Stimulated activated CD8-positive, alpha-beta memory T cell treated with anti-CD3 and anti-CD28 coated beads, Interleukin-12 subunit alpha, Interleukin-12 subunit beta, amount 100 ng/mL, for 4 hours (primary cell): ENCODE data around the gene TCIRG1.

Experiments
- DNase-seq: peaks from one replicate; pipeline ENCODE4 v3.0.0-alpha.2; 2020; ENCODE audit warnings: low read depth

TCIRG1 gene

DNA sequence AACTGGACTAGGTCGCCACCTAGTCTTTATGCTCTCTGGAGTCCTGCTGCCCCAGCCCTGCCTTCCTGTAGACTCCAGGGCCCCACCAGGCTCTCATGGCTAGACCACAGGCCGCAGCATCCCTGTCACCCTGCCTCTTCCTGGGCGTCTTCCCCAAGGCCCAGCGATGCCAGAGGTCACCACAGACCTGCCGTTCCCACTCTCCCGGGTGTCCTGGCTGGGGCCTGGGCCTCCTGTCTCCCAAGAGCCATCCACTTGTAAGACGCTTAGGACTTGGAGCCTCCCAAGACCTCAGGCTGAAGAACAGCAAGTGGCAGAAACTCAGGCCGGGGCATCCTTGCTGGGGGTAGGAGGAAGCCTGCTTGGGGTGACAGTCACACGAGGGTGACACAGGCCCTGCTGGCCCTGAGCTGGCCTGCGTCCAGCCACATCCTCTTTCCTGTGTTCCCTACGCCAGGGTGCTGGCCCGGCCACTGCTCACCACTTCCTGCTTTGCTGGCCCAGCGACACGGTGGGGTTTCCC is 2.0 kb upstream of the TCIRG1 start:
- no peak for DNase-seq

DNA sequence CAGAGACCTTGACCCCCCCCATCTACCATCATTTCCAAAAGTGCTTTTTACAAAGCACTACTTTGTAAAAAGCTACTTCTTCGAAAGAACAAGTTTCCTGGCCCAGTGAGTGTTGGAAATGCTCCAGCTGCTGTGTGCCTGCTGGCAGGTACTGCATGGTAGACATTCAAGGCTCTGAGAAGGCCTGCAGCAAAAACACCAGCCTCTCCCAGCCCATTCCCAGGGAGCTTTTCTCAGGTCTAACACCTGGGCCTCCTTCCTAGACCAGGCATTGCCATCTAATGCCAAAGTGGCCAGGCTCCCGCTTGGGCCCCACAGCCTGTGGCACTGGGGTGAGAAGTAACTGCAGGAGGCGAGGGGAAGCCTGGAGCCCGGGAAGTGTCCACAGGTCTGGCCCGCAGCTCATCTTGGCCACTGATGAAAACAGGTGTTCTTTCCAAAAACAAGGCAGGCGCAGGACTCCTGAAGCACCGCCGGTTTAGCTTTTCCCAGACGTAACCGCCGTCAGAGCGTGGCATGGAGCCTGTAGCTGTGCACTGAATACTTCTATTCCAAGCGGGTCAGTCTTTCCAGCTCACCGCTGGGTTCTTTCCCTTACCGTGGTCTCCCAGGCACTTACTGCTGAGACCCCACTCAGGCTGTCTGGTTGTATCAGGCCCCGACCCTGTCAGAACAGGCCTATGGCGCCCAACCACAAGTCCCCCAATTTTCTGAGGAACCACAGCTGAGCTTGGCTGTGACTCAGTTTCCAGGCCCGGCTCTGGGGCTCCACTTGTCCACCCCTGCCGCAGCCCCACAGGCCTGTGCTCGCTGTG is 1.2 kb upstream of the TCIRG1 start:
- DNase-seq = no peak

DNA sequence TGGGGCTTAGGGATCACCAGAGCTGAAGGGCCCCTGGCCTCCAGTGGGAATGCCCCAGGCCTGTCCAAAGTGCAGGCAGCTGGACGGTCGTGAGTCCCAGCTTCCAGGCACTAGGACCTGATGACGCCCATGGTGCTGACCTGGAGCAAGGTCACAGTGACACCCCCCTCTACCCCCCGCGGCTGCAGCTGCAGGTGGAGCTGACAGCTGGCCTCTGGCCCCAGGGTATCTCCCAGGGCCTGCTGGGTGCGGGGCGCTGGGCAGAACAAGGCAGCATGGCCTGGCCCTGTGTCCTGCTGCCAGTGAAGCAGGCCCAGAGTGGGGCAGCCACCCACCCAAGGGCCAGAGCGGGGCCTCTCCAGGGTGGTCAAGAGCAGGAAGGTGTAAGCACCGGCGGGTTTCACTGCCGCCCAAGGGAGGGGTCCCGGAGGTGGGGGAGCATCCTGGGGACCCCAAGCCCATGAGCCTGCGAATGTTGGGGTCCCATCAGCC is 553 bp upstream of the TCIRG1 start:
- DNase-seq = no peak

DNA sequence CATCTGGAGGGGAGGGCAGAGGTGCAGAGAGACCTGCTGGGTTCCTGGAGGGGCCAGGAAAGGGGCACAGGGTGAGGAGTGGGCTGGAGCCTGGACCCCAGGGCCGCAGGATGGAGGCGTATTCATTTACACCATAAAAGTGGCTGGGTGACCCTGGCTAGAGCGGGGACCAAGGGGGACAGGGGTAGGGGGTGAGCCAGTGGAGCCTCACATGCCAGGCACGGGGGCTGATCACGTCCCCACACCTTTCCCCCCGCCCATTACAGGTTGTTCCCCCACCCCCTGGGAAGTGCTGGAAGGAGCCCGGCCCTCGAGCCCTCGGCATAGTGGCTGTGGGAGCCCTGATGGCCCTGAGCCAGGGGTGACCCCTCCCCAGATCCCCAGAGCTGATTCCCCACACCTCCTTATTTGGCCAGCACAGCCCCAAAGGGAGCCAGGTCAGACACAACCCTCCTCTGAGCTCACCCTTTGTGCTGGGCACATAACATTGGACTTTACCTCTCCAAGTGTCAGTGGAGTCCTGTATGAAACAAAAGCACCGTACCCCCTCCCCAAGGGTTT is 781 bp downstream of the TCIRG1 start:
- DNase-seq = no peak

DNA sequence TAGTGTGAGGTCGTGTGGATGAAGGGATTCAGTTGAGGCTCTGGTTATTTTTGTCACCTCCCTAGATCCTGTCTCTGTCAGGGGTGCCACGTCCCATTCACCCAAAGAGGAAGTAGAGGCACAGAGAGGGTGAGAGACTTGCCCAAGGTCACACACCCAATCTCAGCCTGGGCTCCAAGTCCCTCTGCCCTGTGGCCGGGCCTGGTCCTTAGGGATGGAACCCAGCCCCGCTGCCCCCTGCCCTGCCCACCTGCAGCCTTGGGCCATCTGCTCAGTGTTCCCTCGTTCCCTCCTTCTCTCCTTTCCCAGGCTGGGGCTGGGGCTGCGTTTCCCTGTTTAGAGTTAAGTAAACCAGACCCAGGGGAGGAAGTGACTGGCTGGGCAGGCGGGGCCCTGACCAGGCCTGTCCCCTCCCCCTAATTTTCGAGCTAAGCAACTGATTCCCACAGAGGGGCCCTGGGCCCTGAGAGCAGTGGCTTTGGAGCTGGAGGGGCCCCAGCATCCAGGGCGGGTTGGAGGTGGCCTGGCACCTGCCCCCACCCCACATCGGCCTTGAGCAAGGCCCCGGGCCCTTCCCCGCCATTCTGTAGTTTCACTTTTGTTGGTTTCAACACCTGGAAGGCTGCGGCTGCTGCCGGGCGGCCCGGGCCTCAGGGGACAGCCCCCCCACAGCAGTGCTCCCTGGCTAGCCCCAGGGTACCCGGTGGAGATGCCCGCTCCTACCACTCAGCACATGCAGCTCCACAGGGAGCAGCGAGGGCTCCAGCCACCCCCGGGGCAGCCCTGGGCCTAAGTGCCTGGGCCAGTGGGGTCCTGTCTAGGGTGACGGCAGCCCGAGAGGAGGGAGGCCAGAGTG is 1.5 kb downstream of the TCIRG1 start:
- DNase-seq = no peak

DNA sequence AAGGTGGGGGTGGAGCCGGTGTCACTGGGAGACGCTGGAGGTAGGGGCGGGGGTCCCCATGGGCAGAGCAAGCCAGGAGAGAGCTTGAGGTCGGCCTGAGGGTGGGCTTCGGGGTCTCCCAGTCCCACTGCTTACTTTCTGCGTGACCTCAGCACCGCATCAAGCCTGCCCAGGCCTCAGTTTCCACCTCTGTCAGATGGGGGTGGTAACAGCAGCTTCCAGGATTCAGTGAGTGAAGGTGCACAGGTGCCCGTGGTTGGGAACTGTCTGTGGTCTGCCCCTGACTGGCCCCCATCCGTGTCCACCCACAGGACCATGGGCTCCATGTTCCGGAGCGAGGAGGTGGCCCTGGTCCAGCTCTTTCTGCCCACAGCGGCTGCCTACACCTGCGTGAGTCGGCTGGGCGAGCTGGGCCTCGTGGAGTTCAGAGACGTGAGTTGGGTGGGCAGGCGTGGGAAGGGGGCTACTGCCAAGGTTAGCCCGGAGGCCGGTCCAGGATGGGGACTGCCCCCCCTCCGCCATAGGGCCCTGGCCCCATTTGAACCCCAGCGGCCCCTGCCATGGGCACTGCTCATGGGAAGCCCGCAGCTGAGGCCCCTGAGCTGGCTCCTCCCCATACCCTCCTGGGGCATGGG is 2.2 kb downstream of the TCIRG1 start:
- no peak for DNase-seq

DNA sequence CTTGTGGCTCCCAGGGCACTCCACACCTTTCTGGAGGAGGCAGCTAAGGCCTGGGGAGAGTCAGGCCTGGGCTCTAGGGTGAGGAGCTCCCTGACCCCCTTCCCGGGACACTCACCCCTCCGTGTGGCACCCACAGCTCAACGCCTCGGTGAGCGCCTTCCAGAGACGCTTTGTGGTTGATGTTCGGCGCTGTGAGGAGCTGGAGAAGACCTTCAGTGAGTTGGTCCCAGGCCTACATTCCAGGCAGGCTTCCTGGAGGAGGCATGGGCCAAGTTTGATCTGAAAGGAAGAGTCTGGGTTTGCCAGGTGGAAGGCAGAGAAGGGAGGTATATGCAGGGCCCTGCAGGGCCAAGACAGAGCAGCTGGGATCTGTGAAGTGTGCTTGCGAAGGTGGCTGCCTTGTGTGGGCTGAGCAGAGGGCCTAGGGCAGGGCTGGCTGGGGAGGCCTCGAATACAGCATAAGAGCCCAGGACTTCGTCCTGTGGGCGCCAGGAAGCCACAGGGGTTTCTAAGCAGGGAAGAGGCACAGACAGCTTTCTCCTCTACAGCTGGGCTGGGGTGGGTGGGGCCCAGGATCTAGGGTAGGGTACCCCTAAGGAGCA is 2.9 kb downstream of the TCIRG1 start:
- no peak for DNase-seq

DNA sequence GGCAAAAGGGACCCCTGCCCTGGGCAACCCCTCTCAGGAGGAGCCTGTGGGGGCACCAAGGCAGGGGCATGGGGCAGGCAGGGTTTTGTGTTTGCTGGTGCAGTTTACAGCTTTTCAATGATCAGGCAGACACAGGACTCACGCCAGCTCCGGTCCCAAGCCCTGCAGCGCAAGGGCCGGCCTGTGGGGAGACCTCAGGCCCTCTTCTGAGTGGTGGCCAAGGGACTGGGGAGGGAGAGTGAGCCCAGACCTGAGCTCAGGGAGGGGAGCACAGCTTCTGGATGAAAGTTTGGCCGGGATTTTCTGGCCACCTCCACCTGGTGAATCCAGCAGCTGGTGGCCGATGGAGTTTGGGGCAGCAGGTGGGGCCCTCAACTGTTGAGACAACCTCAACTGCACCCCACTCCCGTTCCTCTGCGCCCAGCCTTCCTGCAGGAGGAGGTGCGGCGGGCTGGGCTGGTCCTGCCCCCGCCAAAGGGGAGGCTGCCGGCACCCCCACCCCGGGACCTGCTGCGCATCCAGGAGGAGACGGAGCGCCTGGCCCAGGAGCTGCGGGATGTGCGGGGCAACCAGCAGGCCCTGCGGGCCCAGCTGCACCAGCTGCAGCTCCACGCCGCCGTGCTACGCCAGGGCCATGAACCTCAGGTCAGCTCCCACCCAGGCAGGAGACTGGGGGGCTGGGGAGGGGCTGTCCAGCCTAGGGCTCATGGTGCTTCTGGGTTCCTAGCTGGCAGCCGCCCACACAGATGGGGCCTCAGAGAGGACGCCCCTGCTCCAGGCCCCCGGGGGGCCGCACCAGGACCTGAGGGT is 3.6 kb downstream of the TCIRG1 start:
- no peak for DNase-seq

DNA sequence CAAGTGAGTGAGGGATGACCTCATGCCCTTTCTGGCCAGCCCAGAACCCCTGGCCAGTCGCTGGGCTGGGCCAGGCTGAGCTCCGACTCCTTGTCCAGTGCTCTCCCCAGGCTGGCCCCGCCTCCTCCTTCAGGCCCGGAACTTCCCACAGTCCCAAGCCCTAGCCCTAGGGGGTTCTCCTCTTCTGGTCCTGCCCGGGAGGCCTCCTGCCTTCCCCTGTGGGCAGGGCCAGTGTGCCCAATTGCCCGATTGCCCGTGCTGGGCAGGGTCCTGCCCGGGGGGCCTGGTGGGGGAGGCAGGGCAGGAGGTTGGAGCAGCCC is 4.2 kb downstream of the TCIRG1 start:
- DNase-seq = no peak

DNA sequence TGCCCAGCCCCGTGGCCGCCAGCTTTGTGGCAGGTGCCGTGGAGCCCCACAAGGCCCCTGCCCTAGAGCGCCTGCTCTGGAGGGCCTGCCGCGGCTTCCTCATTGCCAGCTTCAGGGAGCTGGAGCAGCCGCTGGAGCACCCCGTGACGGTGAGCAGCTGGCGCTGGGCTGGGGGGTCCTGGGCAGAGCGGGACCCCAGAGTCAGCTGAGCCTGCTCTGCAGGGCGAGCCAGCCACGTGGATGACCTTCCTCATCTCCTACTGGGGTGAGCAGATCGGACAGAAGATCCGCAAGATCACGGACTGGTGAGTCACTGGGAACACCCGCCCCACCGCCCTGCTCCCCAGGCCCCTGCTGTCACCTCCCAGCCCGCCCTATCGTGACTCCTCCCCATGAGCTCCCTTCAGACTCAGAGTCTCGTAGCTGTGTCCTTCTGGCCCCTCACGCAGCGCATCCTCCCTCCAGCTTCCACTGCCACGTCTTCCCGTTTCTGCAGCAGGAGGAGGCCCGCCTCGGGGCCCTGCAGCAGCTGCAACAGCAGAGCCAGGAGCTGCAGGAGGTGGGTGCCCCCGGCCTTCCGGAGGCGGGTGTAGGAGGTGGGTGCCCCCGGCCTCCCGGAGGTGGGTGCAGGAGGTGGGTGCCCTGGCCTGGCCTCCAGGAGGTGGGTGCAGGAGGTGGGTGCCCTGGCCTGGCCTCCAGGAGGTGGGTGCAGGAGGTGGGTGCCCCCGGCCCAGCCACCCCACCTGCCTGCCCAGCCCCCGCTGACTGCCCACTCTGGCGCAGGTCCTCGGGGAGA is 4.7 kb downstream of the TCIRG1 start:
- DNase-seq = no peak

DNA sequence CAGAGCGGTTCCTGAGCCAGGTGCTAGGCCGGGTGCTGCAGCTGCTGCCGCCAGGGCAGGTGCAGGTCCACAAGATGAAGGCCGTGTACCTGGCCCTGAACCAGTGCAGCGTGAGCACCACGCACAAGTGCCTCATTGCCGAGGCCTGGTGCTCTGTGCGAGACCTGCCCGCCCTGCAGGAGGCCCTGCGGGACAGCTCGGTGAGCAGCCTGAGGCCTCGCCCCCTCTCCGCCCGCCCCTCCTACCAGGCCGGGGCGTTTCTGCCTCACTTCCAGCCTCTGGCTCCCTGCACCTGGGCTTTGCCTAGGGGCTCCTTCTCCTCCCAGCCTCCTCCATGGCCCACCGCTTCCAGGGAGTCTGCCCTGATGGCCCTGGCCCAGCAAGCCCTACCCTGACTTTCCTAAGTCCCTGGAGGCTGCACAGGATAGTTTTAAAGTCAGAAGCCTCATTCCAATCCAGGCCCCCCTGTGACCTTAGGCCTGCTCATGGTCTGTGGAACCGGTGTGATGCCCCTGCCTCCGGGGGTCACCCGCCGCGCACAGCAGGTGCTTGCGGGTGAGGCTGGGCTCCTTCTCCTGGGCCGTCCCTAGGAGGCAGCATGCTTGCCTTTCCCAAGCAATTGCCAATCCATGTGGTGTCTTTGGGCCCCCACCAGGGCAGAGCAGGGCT is 5.5 kb downstream of the TCIRG1 start:
- DNase-seq = no peak

DNA sequence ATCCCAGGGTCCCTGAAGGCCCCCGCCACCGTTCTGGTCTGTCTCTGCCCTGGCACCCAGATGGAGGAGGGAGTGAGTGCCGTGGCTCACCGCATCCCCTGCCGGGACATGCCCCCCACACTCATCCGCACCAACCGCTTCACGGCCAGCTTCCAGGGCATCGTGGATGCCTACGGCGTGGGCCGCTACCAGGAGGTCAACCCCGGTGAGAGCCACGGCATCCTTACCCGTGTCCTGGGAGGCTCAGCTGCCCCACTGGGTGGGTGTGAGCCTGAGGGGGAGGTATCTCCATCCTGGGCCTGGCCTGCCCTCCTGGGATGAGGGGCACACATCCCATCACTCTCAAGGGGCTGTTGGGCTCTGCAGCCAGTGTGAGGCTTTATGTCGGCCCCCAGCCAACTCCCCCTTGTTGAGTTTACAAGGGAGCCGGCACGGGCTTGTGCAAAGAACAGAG is 6.1 kb downstream of the TCIRG1 start:
- no peak for DNase-seq

DNA sequence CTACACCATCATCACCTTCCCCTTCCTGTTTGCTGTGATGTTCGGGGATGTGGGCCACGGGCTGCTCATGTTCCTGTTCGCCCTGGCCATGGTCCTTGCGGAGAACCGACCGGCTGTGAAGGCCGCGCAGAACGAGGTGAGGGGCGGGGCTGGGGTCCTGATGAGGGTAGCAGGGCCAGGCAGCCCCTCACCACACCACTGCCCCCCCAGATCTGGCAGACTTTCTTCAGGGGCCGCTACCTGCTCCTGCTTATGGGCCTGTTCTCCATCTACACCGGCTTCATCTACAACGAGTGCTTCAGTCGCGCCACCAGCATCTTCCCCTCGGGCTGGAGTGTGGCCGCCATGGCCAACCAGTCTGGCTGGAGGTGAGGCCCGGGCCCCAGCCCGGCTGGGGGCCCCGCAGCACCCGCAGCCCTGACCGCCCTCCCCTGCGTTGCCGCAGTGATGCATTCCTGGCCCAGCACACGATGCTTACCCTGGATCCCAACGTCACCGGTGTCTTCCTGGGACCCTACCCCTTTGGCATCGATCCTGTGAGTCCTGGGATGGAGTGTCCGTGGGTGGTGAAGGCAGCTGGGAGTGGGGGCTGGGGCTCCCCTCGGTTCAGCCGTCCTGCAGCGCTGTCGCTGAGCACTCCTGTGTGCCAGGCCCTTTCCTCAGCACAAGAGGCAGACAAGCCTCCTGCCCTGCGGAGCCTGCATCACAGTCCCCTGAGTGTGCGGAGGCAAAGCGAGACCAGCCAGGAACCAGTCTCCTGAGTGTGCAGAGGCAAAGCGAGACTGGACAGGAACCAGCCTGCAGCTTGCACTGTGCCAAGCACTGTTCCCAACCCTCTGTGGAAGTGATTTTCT is 8.8 kb downstream of the TCIRG1 start:
- DNase-seq = no peak

DNA sequence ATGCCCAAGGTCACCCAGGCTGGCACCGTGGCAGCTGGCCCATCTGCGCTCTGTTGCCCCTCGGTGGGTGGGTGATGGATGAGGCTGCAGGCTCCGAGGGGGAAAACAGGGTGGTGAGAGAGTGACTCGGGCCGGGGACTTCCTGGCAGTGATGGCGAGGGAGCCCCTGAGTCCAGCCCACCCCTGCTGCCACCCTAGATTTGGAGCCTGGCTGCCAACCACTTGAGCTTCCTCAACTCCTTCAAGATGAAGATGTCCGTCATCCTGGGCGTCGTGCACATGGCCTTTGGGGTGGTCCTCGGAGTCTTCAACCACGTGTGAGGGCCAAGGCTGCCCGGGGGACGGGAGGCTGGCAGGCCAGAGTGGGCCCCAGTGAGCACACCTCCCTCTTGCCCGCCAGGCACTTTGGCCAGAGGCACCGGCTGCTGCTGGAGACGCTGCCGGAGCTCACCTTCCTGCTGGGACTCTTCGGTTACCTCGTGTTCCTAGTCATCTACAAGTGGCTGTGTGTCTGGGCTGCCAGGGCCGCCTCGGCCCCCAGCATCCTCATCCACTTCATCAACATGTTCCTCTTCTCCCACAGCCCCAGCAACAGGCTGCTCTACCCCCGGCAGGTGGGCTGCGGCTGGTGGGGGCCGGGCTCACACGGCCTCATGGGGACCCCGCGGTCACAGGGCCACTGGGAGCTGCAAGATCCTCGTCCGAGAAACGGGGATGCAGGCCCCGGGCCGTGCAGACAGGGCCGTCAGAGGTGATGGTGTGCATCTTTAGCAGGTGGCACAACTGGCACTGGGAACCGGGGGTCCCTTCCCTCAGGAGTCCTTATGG is 10.1 kb downstream of the TCIRG1 start:
- no peak for DNase-seq

DNA sequence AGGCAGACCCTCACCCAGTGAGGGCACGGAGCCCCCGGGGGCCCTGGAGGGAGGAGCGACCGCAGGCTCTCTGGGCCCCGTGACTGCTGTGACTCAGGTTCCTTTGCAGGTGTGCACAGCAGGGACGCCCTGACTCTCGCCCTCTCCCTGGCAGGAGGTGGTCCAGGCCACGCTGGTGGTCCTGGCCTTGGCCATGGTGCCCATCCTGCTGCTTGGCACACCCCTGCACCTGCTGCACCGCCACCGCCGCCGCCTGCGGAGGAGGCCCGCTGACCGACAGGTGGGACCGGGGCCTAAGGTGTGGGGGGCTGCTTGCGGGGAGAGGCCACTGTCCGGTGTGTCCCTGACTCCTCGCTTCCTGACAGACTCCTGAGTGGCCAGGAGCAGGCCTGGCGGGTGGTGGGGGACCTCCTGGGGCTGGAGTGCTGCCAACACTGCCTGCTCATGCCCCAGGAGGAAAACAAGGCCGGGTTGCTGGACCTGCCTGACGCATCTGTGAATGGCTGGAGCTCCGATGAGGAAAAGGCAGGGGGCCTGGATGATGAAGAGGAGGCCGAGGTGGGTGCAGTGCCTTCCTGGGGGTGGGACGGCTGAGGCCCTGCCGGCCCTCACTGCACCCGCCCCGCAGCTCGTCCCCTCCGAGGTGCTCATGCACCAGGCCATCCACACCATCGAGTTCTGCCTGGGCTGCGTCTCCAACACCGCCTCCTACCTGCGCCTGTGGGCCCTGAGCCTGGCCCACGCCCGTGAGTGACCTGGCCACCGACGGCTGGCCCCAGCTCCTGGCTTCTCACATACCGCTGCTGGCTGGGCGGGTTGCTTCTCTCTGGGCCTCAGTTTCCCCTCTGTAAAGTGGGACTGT is 10.9 kb downstream of the TCIRG1 start:
- no peak for DNase-seq

DNA sequence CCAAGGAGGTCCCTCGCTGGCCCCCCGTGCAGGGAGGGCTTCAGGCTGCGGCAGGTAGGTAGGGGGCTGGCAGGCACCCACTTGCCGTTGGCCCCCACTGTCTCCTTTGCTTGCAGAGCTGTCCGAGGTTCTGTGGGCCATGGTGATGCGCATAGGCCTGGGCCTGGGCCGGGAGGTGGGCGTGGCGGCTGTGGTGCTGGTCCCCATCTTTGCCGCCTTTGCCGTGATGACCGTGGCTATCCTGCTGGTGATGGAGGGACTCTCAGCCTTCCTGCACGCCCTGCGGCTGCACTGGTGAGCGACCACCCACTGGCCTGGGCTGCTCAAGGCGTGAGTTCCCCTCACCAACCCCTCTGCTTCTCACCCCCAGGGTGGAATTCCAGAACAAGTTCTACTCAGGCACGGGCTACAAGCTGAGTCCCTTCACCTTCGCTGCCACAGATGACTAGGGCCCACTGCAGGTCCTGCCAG is 11.6 kb downstream of the TCIRG1 start:
- DNase-seq = no peak
